Gastrocnemius medialis (tissue), 4 donors: Measurements from ENCODE around the gene NXPH3. TPM values are rescaled to one million over a fixed set of nuclear protein-coding genes. Genes with fewer than 3 reads are reported as not detected.

Experiments used
- ATAC-seq, 2 donors: fragments of 150-250 bp; one replicate each; pipeline ENCODE4 v1.9.1; 2016
- DNase-seq, 2 donors: peaks; one replicate each; pipeline ENCODE4 v3.0.0-alpha.2; 2019
- H3K27ac ChIP-seq, 4 donors: fragments of 200-600 bp; sonication (generic); 1 replicate in 1 of 4; 2 replicates in 3 of 4; pipeline ENCODE4 v1.5.1; 2016 to 2018; ENCODE audit warnings: mild to moderate bottlenecking in 2 of 4, moderate library complexity in 1 of 4
- H3K27me3 ChIP-seq, 3 donors: fragments of 200-600 bp; sonication (generic) in 2 of 3; 1 replicate in 1 of 3; 2 replicates in 2 of 3; pipeline versions ENCODE4 v1.5.1 to v1.6.0; 2016 to 2019; ENCODE audit warnings: mild to moderate bottlenecking in 1 of 3, moderate library complexity in 1 of 3
- H3K36me3 ChIP-seq, 2 donors: fragments of 200-600 bp; sonication (generic) in 1 of 2; one replicate each; pipeline ENCODE4 v1.5.1; 2017 to 2018
- H3K4me1 ChIP-seq, 2 donors: fragments of 200-600 bp; sonication (generic) in 1 of 2; one replicate each; pipeline ENCODE4 v1.5.1; 2016 to 2017; ENCODE audit warnings: mild to moderate bottlenecking in 2 of 2
- H3K4me3 ChIP-seq, 4 donors: fragments of 200-600 bp; sonication (generic) in 3 of 4; 1 replicate in 1 of 4; 2 replicates in 3 of 4; pipeline ENCODE4 v1.5.1; 2016 to 2019; ENCODE audit warnings: mild to moderate bottlenecking in 2 of 4
- H3K9me3 ChIP-seq, 3 donors: fragments of 200-600 bp; sonication (generic) in 2 of 3; 1 replicate in 1 of 3; 2 replicates in 2 of 3; pipeline ENCODE4 v1.5.1; 2016 to 2019
- POLR2A ChIP-seq, 2 donors: fragments of 450-650 bp; IDR thresholded peaks; one replicate each; pipeline ENCODE4 v1.6.1; 2017; ENCODE audit warnings: antibody characterized with exemption in 2 of 2, mild to moderate bottlenecking in 2 of 2, moderate library complexity in 2 of 2
- in situ Hi-C, 4 donors: fragments of 200-750 bp; cut with MboI; loops; one replicate each; pipeline versions ENCODE4 v1.15.0 to v1.8.0; 2017; ENCODE audit warnings: low sequenced_read_pairs in 4 of 4
- intact Hi-C: fragments of 100-400 bp; cut with DNase I; formaldehyde crosslinking; loops from one replicate; pipeline ENCODE4 v1.15.1; 2023; ENCODE audit warnings: low total_unique reads
- total RNA-seq, 4 donors: library from RNA; depleted of rRNA; stranded (reverse); fragments of >200 nt; gene quantifications; one replicate each; pipeline versions ENCODE4 v1.1.0 to v1.2.3, GENCODE V29; 2016
- TF ChIP-seq, protein P1 (sequence below), 5 experiments: fragments of 450-650 bp in 3 of 5; fragments of 200-600 bp in 2 of 5; sonication (generic) in 2 of 5; IDR thresholded peaks in 4 of 5; conservative IDR thresholded peaks in 1 of 5; 1 replicate in 4 of 5; 2 replicates in 1 of 5; pipeline ENCODE4 v1.5.1; 2016 to 2019; ENCODE audit warnings: antibody characterized with exemption in 5 of 5, mild to moderate bottlenecking in 3 of 5, moderate library complexity in 3 of 5

The NXPH3 gene
- total RNA-seq, 4 donors from 2014 or later, result 1.3 to 3.0 (median 1.7) TPM

GRCh38 chr17:49585422-49586027 lies 9.9 kb downstream of the NXPH3 start:
- ATAC-seq, result no peak
- Histone ChIP-seq H3K27ac (no peak overlapping the region), H3K27me3 (no peaks in the 10 kb centered on the region), H3K36me3 (no peaks in the 10 kb centered on the region), H3K4me3 (no peak overlapping the region), H3K4me1 (no peaks in the 10 kb centered on the region), H3K9me3 (no peaks in the 10 kb centered on the region)
- no peak for DNase-seq
- TF ChIP-seq POLR2A (IDR thresholded peaks at IDR 0.05), result no peak
- TF ChIP-seq, protein P1, sequence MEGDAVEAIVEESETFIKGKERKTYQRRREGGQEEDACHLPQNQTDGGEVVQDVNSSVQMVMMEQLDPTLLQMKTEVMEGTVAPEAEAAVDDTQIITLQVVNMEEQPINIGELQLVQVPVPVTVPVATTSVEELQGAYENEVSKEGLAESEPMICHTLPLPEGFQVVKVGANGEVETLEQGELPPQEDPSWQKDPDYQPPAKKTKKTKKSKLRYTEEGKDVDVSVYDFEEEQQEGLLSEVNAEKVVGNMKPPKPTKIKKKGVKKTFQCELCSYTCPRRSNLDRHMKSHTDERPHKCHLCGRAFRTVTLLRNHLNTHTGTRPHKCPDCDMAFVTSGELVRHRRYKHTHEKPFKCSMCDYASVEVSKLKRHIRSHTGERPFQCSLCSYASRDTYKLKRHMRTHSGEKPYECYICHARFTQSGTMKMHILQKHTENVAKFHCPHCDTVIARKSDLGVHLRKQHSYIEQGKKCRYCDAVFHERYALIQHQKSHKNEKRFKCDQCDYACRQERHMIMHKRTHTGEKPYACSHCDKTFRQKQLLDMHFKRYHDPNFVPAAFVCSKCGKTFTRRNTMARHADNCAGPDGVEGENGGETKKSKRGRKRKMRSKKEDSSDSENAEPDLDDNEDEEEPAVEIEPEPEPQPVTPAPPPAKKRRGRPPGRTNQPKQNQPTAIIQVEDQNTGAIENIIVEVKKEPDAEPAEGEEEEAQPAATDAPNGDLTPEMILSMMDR (IDR thresholded peaks at IDR 0.05 in 4 of 5, conservative IDR thresholded peaks at IDR 0.05 in 1 of 5), result no peak
- intact Hi-C loops, result no loop called here
- in situ Hi-C loops, result no loop called here

DNA sequence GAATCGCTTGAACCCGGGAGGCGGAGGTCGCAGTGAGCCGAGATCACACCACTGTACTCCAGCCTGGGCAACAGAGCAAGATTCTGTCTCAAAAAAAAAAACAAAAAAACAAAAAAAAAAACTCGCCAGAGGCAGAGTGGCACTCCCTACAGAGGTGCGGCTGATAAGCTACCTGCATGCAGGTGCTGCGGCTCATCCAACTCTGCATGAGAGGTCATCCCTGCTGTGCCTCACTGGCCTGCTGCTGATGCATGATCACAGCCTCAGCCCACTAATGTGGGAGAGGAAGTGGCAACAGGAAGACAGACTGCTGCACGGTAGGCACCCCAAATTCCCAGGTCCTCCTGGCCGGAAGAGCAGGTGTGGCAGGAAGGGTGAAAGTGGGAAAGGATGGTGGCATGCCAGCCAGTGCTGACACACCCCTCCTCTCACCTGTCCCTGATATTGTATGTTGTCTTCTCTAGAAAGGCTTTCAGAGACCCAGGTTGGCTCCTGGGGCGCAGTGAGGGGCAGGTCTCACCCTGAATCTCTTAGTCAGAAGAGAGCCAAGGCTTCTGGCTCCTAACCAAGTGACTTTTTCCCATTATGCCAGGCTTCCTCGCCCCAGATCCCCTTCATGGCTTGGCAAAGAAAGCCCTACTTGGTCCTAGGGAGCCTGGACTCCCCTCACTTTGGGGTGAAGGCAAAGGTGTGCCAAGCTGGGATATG lies 11.8 kb downstream of the NXPH3 start:
- in situ Hi-C loops (no loop called here), intact Hi-C loops (no loop called here)
- H3K4me3 ChIP-seq, result no peak overlapping the region
- no peaks in the 10 kb centered on the region for H3K36me3 ChIP-seq
- H3K4me1 ChIP-seq, result no peaks in the 10 kb centered on the region
- H3K9me3 ChIP-seq, result no peaks in the 10 kb centered on the region
- ATAC-seq (no peak), DNase-seq (no peak)
- no peaks in the 10 kb centered on the region for H3K27me3 ChIP-seq
- H3K27ac ChIP-seq, result no peak overlapping the region
- TF ChIP-seq, protein P1 (IDR thresholded peaks at IDR 0.05 in 4 of 5, conservative IDR thresholded peaks at IDR 0.05 in 1 of 5), result no peak
- TF ChIP-seq POLR2A (IDR thresholded peaks at IDR 0.05), result no peak

GRCh38 chr17:49588312-49588711 lies 12.6 kb downstream of the NXPH3 start:
- Histone ChIP-seq H3K4me1 (no peaks in the 10 kb centered on the region), H3K9me3 (no peaks in the 10 kb centered on the region), H3K27ac (no peak overlapping the region), H3K27me3 (no peaks in the 10 kb centered on the region), H3K36me3 (no peaks in the 10 kb centered on the region), H3K4me3 (no peak overlapping the region)
- TF ChIP-seq POLR2A (IDR thresholded peaks at IDR 0.05), result no peak
- TF ChIP-seq, protein P1 (IDR thresholded peaks at IDR 0.05 in 4 of 5, conservative IDR thresholded peaks at IDR 0.05 in 1 of 5), result no peak
- intact Hi-C loops, result no loop called here
- in situ Hi-C loops, result no loop called here
- no peak for ATAC-seq
- no peak for DNase-seq

- H3K36me3 ChIP-seq, result no peaks in the 10 kb centered on the region
- no peak overlapping the region for H3K27ac ChIP-seq
- TF ChIP-seq, protein P1 (IDR thresholded peaks at IDR 0.05 in 4 of 5, conservative IDR thresholded peaks at IDR 0.05 in 1 of 5), result no peak
- no peak for TF ChIP-seq POLR2A (IDR thresholded peaks at IDR 0.05)
- H3K9me3 ChIP-seq, result no peaks in the 10 kb centered on the region
- in situ Hi-C loops, result no loop called here
- DNase-seq (no peak), ATAC-seq (no peak)
- intact Hi-C loops, result no loop called here
- no peaks in the 10 kb centered on the region for H3K27me3 ChIP-seq
- no peaks in the 10 kb centered on the region for H3K4me1 ChIP-seq
- H3K4me3 ChIP-seq, result no peak overlapping the region
Observed at GRCh38 chr17:49588726-49589576, 13.3 kb downstream of the NXPH3 start.
